Mesodermal cell (in vitro differentiated cells): Measurements from ENCODE around the gene ITGA11.

Source experiments
- H3K27ac ChIP-seq: 2 replicates; pipeline ENCODE4 v1.7.0; 2013; ENCODE audit warnings: mild to moderate bottlenecking, low read depth, low read length, moderate library complexity; ENCODE audit not compliant: severe bottlenecking
- H3K36me3 ChIP-seq: 2 replicates; pipeline ENCODE4 v1.7.1; 2013; ENCODE audit warnings: mild to moderate bottlenecking, low read length, moderate library complexity; ENCODE audit not compliant: control insufficient read depth, insufficient read depth
- H3K4me1 ChIP-seq: one replicate; pipeline ENCODE4 v1.7.1; 2013; ENCODE audit warnings: mild to moderate bottlenecking, low read length; ENCODE audit not compliant: insufficient read depth, control insufficient read depth, poor library complexity, severe bottlenecking
- H3K4me3 ChIP-seq: 2 replicates; pipeline ENCODE4 v1.7.0; 2013; ENCODE audit warnings: low read length, control low read depth, mild to moderate bottlenecking; ENCODE audit not compliant: insufficient read depth, poor library complexity, severe bottlenecking; ENCODE audit errors: extremely low read depth
- H3K9me3 ChIP-seq: 2 replicates; pipeline ENCODE4 v1.7.1; 2013; ENCODE audit warnings: mild to moderate bottlenecking, low read length, moderate library complexity; ENCODE audit not compliant: control insufficient read depth
- WGBS, 2 experiments: methylation state at CpG; one replicate each; pipeline ENCODE4 v1.1.5; 2013; ENCODE audit warnings: missing lambda C conversion rate in 2 of 2; ENCODE audit not compliant: insufficient coverage in 2 of 2; 5-methylcytosine and 5-hydroxymethylcytosine counted together

The ITGA11 gene

GRCh38 chr15:68469162-68470048, 37.4 kb upstream of the ITGA11 start:
- WGBS, 2 experiments, result 83 to 95% methylated on average over 3 to 4 of the region's 6 CpGs

GRCh38 chr15:68466876-68467275, 34.9 kb upstream of the ITGA11 start:
- no peak overlapping the region for H3K4me3 ChIP-seq
- H3K4me1 ChIP-seq, result peaks cover 16% of the 10 kb centered on the region
- no peaks in the 10 kb centered on the region for H3K9me3 ChIP-seq
- H3K27ac ChIP-seq, result no peak overlapping the region
- H3K36me3 ChIP-seq, result no peaks in the 10 kb centered on the region

More at GRCh38 chr15:68469162-68470048, 37.4 kb upstream of the ITGA11 start:
- Histone ChIP-seq H3K36me3 (no peaks in the 10 kb centered on the region), H3K27ac (no peak overlapping the region), H3K4me1 (peaks cover 8% of the 10 kb centered on the region), H3K4me3 (no peak overlapping the region), H3K9me3 (no peaks in the 10 kb centered on the region)

GRCh38 chr15:68465861-68466560, 34.0 kb upstream of the ITGA11 start:
- WGBS, 2 experiments, result 83 to 91% methylated on average over 3 to 5 of the region's 6 CpGs
- H3K9me3 ChIP-seq, result no peaks in the 10 kb centered on the region
- no peak overlapping the region for H3K27ac ChIP-seq
- H3K4me3 ChIP-seq, result no peak overlapping the region
- peaks cover 16% of the 10 kb centered on the region for H3K4me1 ChIP-seq
- no peaks in the 10 kb centered on the region for H3K36me3 ChIP-seq

- no peaks in the 10 kb centered on the region for H3K9me3 ChIP-seq
- no peak overlapping the region for H3K4me3 ChIP-seq
- no peak overlapping the region for H3K27ac ChIP-seq
- peaks cover 16% of the 10 kb centered on the region for H3K4me1 ChIP-seq
- no peaks in the 10 kb centered on the region for H3K36me3 ChIP-seq
- WGBS, 2 experiments, result 78% methylated on average over 7 of the region's 7 CpGs
Observed at GRCh38 chr15:68464448-68465090, 32.6 kb upstream of the ITGA11 start.

GRCh38 chr15:68463996-68464395, 32.0 kb upstream of the ITGA11 start:
- Histone ChIP-seq H3K4me3 (no peak overlapping the region), H3K36me3 (no peaks in the 10 kb centered on the region), H3K27ac (no peak overlapping the region), H3K9me3 (no peaks in the 10 kb centered on the region), H3K4me1 (peaks cover 16% of the 10 kb centered on the region)
- WGBS, 2 experiments, result 100% methylated on average over 1 of the region's 3 CpGs

- no peaks in the 10 kb centered on the region for H3K9me3 ChIP-seq
- no peak overlapping the region for H3K4me3 ChIP-seq
- no peaks in the 10 kb centered on the region for H3K36me3 ChIP-seq
- H3K4me1 ChIP-seq, result peaks cover 16% of the 10 kb centered on the region
- no peak overlapping the region for H3K27ac ChIP-seq
- WGBS, 2 experiments, result 92 to 100% methylated on average over 2 of the region's 5 CpGs
Observed at GRCh38 chr15:68463444-68463843, 31.5 kb upstream of the ITGA11 start.

- no CpG with 5 or more reads among the region's 2 CpGs for WGBS, 2 experiments
- Histone ChIP-seq H3K27ac (no peak overlapping the region), H3K36me3 (no peaks in the 10 kb centered on the region), H3K9me3 (no peaks in the 10 kb centered on the region), H3K4me1 (peaks cover 15% of the 10 kb centered on the region), H3K4me3 (no peak overlapping the region)
Observed at GRCh38 chr15:68460166-68460565, 28.2 kb upstream of the ITGA11 start.

GRCh38 chr15:68450192-68450591, 18.2 kb upstream of the ITGA11 start:
- WGBS, 2 experiments, result no CpG with 5 or more reads among the region's 1 CpG
- no peaks in the 10 kb centered on the region for H3K9me3 ChIP-seq
- no peaks in the 10 kb centered on the region for H3K36me3 ChIP-seq
- H3K27ac ChIP-seq, result no peak overlapping the region
- no peak overlapping the region for H3K4me3 ChIP-seq
- H3K4me1 ChIP-seq, result peaks cover 3% of the 10 kb centered on the region

GRCh38 chr15:68449389-68449788, 17.4 kb upstream of the ITGA11 start:
- Histone ChIP-seq H3K4me1 (peaks cover 3% of the 10 kb centered on the region), H3K4me3 (no peak overlapping the region), H3K27ac (no peak overlapping the region), H3K36me3 (no peaks in the 10 kb centered on the region), H3K9me3 (no peaks in the 10 kb centered on the region)
- 50 to 55% methylated on average over 2 to 4 of the region's 6 CpGs for WGBS, 2 experiments

- Histone ChIP-seq H3K4me1 (peaks cover 3% of the 10 kb centered on the region), H3K27ac (no peak overlapping the region), H3K9me3 (no peaks in the 10 kb centered on the region), H3K4me3 (no peak overlapping the region), H3K36me3 (no peaks in the 10 kb centered on the region)
- 43 to 50% methylated on average over 2 of the region's 2 CpGs for WGBS, 2 experiments
Observed at GRCh38 chr15:68447976-68448755, 16.2 kb upstream of the ITGA11 start.
